ENCODE results near the gene TRMT112. TPM values are rescaled to one million over a fixed set of nuclear protein-coding genes. Genes with fewer than 3 reads are reported as not detected.

Gene TRMT112
- total and polyA plus RNA-seq, 7 donors, result 78.1 to 311 (median 125) TPM

GRCh38 chr11:64331569-64332371, 14.4 kb upstream of the TRMT112 start:
- intact Hi-C loops (cut with DNase I), result no loop called here
- peaks cover 10% of the 10 kb centered on the region for H3K4me1 ChIP-seq
- WGBS, 3 donors, result 30 to 49% (median 42%) methylated on average over 17 to 20 of the region's 20 CpGs
- H3K36me3 ChIP-seq (ENCODE audit: insufficient read depth in 1 of 2, low read depth in 1 of 2), result no peaks in the 10 kb centered on the region
- no peaks in the 10 kb centered on the region for H3K9me3 ChIP-seq
- no peak overlapping the region for H3K4me3 ChIP-seq
- no peak overlapping the region for H3K27ac ChIP-seq
- peak; percentile 39 for TF ChIP-seq CTCF (IDR thresholded peaks at IDR 0.05)
- ATAC-seq (peak; percentile 62 to 85 (median 76)), DNase-seq (peak; percentile 82 to 88)
- no peaks in the 10 kb centered on the region for H3K27me3 ChIP-seq (ENCODE audit: insufficient read depth in 3 of 3, low read length in 2 of 3)

GRCh38 chr11:64330888-64331287, 13.5 kb upstream of the TRMT112 start:
- Histone ChIP-seq H3K9me3 (no peaks in the 10 kb centered on the region), H3K27ac (no peak overlapping the region), H3K4me3 (no peak overlapping the region), H3K36me3 (ENCODE audit: insufficient read depth in 1 of 2, low read depth in 1 of 2) (no peaks in the 10 kb centered on the region), H3K27me3 (ENCODE audit: insufficient read depth in 3 of 3, low read length in 2 of 3) (no peaks in the 10 kb centered on the region), H3K4me1 (peaks cover 10% of the 10 kb centered on the region)
- no peak for DNase-seq
- TF ChIP-seq CTCF (IDR thresholded peaks at IDR 0.05), result no peak
- no peak for ATAC-seq
- intact Hi-C loops (cut with DNase I), result no loop called here
- WGBS, 3 donors, result 77 to 84% (median 79%) methylated on average over 11 of the region's 11 CpGs

DNA sequence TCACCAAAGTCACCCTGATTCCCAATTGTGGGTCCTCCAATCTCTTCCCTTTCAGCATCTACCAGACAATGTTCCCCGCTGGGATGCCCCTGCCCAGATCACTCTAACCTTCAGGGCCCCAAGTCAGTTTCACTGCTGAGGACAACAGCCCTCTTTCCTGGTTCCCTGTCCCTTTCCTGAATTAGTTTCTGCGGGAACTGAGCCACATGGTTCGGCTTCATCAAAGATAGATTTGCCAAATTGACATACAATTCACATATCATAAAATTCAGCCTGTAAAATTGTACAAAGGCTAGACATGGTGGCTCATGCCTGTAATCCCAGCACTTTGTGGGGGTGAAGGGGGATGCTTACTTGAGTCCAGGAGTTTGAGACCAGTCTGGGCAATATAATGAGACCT, 10.6 kb upstream of the TRMT112 start:
- Histone ChIP-seq H3K9me3 (no peaks in the 10 kb centered on the region), H3K27ac (no peak overlapping the region), H3K27me3 (ENCODE audit: insufficient read depth in 3 of 3, low read length in 2 of 3) (no peaks in the 10 kb centered on the region), H3K4me3 (no peak overlapping the region), H3K36me3 (ENCODE audit: insufficient read depth in 1 of 2, low read depth in 1 of 2) (peaks cover 0 to 1% of the 10 kb centered on the region in 2 donors), H3K4me1 (peaks cover 10% of the 10 kb centered on the region)
- intact Hi-C loops (cut with DNase I), result no loop called here
- TF ChIP-seq CTCF (IDR thresholded peaks at IDR 0.05), result no peak
- no peak for DNase-seq
- WGBS, 3 donors, result 73 to 81% (median 77%) methylated on average over 3 of the region's 3 CpGs
- ATAC-seq, result no peak

DNA sequence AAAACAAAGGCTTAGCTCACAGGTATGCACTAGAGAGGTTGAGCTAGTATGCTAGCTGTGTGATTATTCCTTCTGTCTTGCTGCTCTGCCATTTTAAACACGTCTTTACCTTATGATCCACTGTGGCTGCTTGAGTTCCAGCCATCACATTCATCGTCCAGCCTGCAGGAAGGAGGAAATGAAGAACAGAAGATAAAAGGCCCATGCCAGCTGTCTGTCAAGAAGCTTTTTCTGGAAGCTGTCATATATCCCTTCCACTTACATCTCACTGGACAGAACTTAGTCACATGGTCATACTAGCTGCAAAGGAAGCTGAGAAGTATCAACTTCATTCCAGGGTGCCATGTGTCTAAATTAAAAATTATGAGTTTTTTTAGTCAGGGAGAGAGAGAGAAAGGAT, 10.0 kb upstream of the TRMT112 start:
- no peak for ATAC-seq
- Histone ChIP-seq H3K36me3 (ENCODE audit: insufficient read depth in 1 of 2, low read depth in 1 of 2) (peaks cover 0 to 7% of the 10 kb centered on the region in 2 donors), H3K9me3 (no peaks in the 10 kb centered on the region), H3K4me3 (no peak overlapping the region), H3K27ac (no peak overlapping the region), H3K27me3 (ENCODE audit: insufficient read depth in 3 of 3, low read length in 2 of 3) (no peaks in the 10 kb centered on the region), H3K4me1 (peaks cover 10% of the 10 kb centered on the region)
- 84 to 92% (median 88%) methylated on average over 2 of the region's 2 CpGs for WGBS, 3 donors
- intact Hi-C loops (cut with DNase I), result no loop called here
- DNase-seq, result no peak
- TF ChIP-seq CTCF (IDR thresholded peaks at IDR 0.05), result no peak
